Endodermal cell (in vitro differentiated cells): ENCODE measurements around the gene PLD2. TPM values are rescaled to one million over a fixed set of nuclear protein-coding genes. Genes with fewer than 3 reads are reported as not detected.

Experiments
- DNase-seq: peaks from one replicate; pipeline ENCODE4 v3.0.0-alpha.2; 2017
- H3K27ac ChIP-seq: 2 replicates; pipeline ENCODE4 v1.5.1; 2013; ENCODE audit warnings: mild to moderate bottlenecking, low read depth, low read length, moderate library complexity
- H3K27me3 ChIP-seq: 2 replicates; pipeline ENCODE4 v1.6.1; 2013; ENCODE audit warnings: mild to moderate bottlenecking, low read length, moderate library complexity; ENCODE audit not compliant: insufficient read depth, control insufficient read depth, poor library complexity, severe bottlenecking
- H3K36me3 ChIP-seq: 2 replicates; pipeline ENCODE4 v1.7.0; 2013; ENCODE audit warnings: mild to moderate bottlenecking, low read length, moderate library complexity; ENCODE audit not compliant: control insufficient read depth, insufficient read depth
- H3K4me1 ChIP-seq: one replicate; pipeline ENCODE4 v1.7.0; 2013; ENCODE audit warnings: low read length; ENCODE audit not compliant: control insufficient read depth, insufficient read depth
- H3K4me3 ChIP-seq: 2 replicates; pipeline ENCODE4 v1.5.1; 2013; ENCODE audit warnings: mild to moderate bottlenecking, low read length, moderate library complexity
- H3K9ac ChIP-seq: 2 replicates; pipeline ENCODE4 v1.6.1; 2013; ENCODE audit warnings: mild to moderate bottlenecking, low read length, moderate library complexity; ENCODE audit not compliant: poor library complexity, severe bottlenecking; ENCODE audit errors: extremely low read depth
- H3K9me3 ChIP-seq: 2 replicates; pipeline ENCODE4 v1.6.1; 2013; ENCODE audit warnings: mild to moderate bottlenecking, low read length, moderate library complexity; ENCODE audit not compliant: control insufficient read depth
- H3K27ac Mint-ChIP-seq: 2 replicates; pipeline ENCODE4 v1.8.0; 2020; ENCODE audit warnings: mixed read lengths
- H3K27me3 Mint-ChIP-seq: 2 replicates; pipeline ENCODE4 v1.8.0; 2021; ENCODE audit warnings: mild to moderate bottlenecking, mixed read lengths; ENCODE audit not compliant: insufficient read depth
- H3K36me3 Mint-ChIP-seq: 2 replicates; pipeline ENCODE4 v1.8.0; 2020; ENCODE audit warnings: low read depth, mixed read lengths
- H3K4me1 Mint-ChIP-seq: 2 replicates; pipeline ENCODE4 v1.8.0; 2020; ENCODE audit warnings: mixed read lengths
- H3K4me3 Mint-ChIP-seq: 2 replicates; pipeline ENCODE4 v1.8.0; 2020; ENCODE audit warnings: mild to moderate bottlenecking, moderate library complexity, mixed read lengths
- H3K9me3 Mint-ChIP-seq: 2 replicates; pipeline ENCODE4 v1.8.0; 2020; ENCODE audit warnings: mild to moderate bottlenecking, mixed read lengths
- WGBS, 2 experiments: methylation state at CpG; one replicate each; pipeline versions ENCODE4 v1.1.5 to v1.1.7; 2013; ENCODE audit warnings: missing lambda C conversion rate in 2 of 2, mixed read lengths in 1 of 2; ENCODE audit not compliant: insufficient coverage in 1 of 2, insufficient read length in 1 of 2; 5-methylcytosine and 5-hydroxymethylcytosine counted together
- total RNA-seq, 2 donors: library from RNA; stranded (reverse); fragmentation: NEBNext Ultra II Directional in 1 of 2; extraction: Animal tissue kit (Norgen Biotek cat#: 25700) in 1 of 2; gene quantifications; 2 replicates in 1 of 2; 3 replicates in 1 of 2; pipeline ENCODE4 v1.2.1, GENCODE V29; 2021
- TF ChIP-seq, protein P1 (sequence below): fragments of 200-600 bp; sonication (generic); conservative IDR thresholded peaks from 2 replicates; pipeline ENCODE4 v1.5.0; 2021; ENCODE audit warnings: antibody characterized with exemption, mild to moderate bottlenecking

PLD2 gene
- total RNA-seq, 2 donors from 2014 or later, result 72.7 to 75.2 TPM

DNA sequence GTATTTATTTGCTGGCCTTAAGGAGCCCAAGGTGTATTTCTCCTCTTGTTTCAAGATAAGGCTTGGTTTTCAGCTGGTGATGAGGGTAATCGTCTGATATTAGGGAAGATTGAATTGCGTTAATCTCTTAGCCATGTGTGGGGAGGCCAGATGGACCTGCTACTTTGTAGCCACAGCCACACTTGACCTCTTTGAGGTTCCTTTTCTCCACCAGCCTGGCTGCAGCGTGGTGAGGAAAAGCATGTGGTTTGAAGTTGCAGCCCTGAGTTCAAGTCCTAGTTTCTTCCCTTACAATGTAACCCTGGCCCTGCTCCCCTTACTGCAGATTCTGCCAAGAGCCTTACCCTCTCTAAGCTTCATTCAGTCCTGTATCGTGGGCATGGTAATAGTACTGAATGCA lies 29.3 kb downstream of the PLD2 start:
- peaks cover 51% of the 10 kb centered on the region for H3K4me1 Mint-ChIP-seq
- Histone ChIP-seq H3K9ac (no peak overlapping the region), H3K4me1 (peaks cover 16% of the 10 kb centered on the region), H3K27me3 (no peaks in the 10 kb centered on the region), H3K36me3 (no peaks in the 10 kb centered on the region), H3K9me3 (no peaks in the 10 kb centered on the region), H3K27ac (no peak overlapping the region), H3K4me3 (no peak overlapping the region)
- H3K27ac Mint-ChIP-seq, result no peak overlapping the region
- TF ChIP-seq, protein P1, sequence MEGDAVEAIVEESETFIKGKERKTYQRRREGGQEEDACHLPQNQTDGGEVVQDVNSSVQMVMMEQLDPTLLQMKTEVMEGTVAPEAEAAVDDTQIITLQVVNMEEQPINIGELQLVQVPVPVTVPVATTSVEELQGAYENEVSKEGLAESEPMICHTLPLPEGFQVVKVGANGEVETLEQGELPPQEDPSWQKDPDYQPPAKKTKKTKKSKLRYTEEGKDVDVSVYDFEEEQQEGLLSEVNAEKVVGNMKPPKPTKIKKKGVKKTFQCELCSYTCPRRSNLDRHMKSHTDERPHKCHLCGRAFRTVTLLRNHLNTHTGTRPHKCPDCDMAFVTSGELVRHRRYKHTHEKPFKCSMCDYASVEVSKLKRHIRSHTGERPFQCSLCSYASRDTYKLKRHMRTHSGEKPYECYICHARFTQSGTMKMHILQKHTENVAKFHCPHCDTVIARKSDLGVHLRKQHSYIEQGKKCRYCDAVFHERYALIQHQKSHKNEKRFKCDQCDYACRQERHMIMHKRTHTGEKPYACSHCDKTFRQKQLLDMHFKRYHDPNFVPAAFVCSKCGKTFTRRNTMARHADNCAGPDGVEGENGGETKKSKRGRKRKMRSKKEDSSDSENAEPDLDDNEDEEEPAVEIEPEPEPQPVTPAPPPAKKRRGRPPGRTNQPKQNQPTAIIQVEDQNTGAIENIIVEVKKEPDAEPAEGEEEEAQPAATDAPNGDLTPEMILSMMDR, result no peak
- H3K36me3 Mint-ChIP-seq, result no peaks in the 10 kb centered on the region
- WGBS, 2 experiments, result 98 to 100% methylated on average over 4 of the region's 4 CpGs
- H3K9me3 Mint-ChIP-seq, result no peaks in the 10 kb centered on the region
- no peaks in the 10 kb centered on the region for H3K27me3 Mint-ChIP-seq
- H3K4me3 Mint-ChIP-seq, result no peak overlapping the region
- no peak for DNase-seq

DNA sequence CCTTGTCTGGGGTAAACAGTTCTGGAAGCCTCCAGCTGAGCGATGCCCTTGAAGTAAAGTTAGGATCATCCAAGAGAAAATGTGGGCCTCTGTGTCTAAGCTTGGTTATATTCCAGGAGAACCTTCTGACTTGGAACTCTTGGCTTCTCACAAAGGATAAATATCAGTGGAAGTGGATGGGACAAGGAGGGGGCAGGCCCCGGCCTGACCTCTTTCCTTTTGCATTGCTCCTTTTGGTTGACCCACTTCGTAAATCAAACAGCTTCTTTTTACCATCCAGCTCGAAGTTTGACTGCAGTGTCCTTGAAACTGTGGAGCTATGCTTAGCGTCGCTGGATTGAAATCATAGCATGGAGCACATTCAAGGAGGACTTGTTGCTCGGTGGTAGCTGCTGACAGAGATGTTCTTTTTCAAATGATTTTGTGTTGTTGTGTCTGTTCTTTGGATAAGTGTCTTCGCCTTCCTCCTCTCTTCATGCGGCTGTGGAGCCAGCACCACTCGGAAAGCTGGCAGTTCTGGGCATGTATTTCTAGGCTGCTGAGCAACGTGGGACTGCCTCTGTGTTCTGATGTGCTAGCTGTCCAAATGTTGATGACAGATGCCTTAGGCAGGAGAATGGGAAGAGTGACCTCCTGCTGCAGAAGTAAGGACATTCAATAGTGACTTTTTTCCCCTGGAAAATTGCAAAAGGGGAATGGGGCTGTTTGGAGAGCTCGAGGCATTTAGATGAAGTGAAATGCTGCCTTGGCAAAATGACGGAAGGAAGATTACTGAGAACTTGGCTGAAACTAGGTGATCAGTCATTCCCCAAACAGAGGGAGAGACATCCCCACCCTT lies 30.7 kb downstream of the PLD2 start:
- TF ChIP-seq, protein P1, result no peak
- DNase-seq, result no peak
- Mint-ChIP-seq H3K27me3 (no peaks in the 10 kb centered on the region), H3K36me3 (peaks cover under 1% of the 10 kb centered on the region), H3K9me3 (no peaks in the 10 kb centered on the region), H3K4me3 (no peak overlapping the region), H3K27ac (no peak overlapping the region), H3K4me1 (peaks cover 51% of the 10 kb centered on the region)
- no peaks in the 10 kb centered on the region for H3K36me3 ChIP-seq
- peaks cover 16% of the 10 kb centered on the region for H3K4me1 ChIP-seq
- no peak overlapping the region for H3K4me3 ChIP-seq
- no peak overlapping the region for H3K9ac ChIP-seq
- 74 to 88% methylated on average over 7 to 13 of the region's 13 CpGs for WGBS, 2 experiments
- no peaks in the 10 kb centered on the region for H3K9me3 ChIP-seq
- no peaks in the 10 kb centered on the region for H3K27me3 ChIP-seq
- no peak overlapping the region for H3K27ac ChIP-seq

DNA sequence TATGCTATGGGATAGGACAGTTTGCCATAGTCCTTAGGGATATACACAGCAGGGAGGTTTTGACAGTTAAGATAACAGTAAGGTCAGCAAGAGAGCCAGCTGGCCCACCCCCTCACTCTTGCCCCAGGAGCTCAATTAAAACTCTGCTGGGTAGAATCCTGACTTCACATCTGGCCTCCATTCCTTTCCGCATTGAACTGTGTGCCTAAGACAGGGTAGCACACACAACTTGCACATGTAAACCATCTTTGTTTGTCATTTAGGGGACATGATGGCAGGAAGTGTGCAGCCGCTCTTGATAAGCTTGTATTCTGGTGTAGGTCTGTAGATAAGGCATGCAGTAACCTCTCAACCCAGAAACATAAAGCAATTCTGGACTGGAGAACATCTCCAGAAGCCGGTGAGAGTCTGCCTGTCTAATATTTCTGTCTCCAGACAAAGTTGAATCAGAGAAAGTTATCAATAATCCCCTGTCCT lies 31.4 kb downstream of the PLD2 start:
- H3K36me3 ChIP-seq, result no peaks in the 10 kb centered on the region
- no peak overlapping the region for H3K27ac ChIP-seq
- no peaks in the 10 kb centered on the region for H3K27me3 ChIP-seq
- TF ChIP-seq, protein P1, result no peak
- peaks cover 16% of the 10 kb centered on the region for H3K4me1 ChIP-seq
- Mint-ChIP-seq H3K27me3 (no peaks in the 10 kb centered on the region), H3K27ac (no peak overlapping the region), H3K9me3 (no peaks in the 10 kb centered on the region), H3K4me1 (peaks cover 51% of the 10 kb centered on the region), H3K4me3 (no peak overlapping the region), H3K36me3 (peaks cover 3% of the 10 kb centered on the region)
- 81 to 100% methylated on average over 1 to 3 of the region's 3 CpGs for WGBS, 2 experiments
- no peak for DNase-seq
- H3K9ac ChIP-seq, result no peak overlapping the region
- no peaks in the 10 kb centered on the region for H3K9me3 ChIP-seq
- no peak overlapping the region for H3K4me3 ChIP-seq
